Thoracic aorta (tissue), 2 donors: ENCODE data around the gene FTL. TPM values are rescaled to one million over a fixed set of nuclear protein-coding genes. Genes with fewer than 3 reads are reported as not detected.

Source experiments
- ATAC-seq: fragments of 150-250 bp; one replicate; pipeline ENCODE4 v1.8.0; 2017; ENCODE audit warnings: low read depth; ENCODE audit not compliant: insufficient number of reproducible peaks, low FRiP score
- DNase-seq: peaks from one replicate; pipeline ENCODE4 v3.0.0-alpha.2; 2020; ENCODE audit warnings: low spot score
- H3K27ac ChIP-seq, 2 donors: fragments of 200-600 bp; sonication (generic); 1 replicate in 1 of 2; 2 replicates in 1 of 2; pipeline ENCODE4 v1.5.1; 2016; ENCODE audit warnings: mild to moderate bottlenecking in 2 of 2, moderate library complexity in 2 of 2
- H3K27me3 ChIP-seq: fragments of 200-600 bp; sonication (generic); replicated peaks from 2 replicates; pipeline ENCODE4 v1.6.0; 2016; ENCODE audit warnings: mild to moderate bottlenecking; ENCODE audit not compliant: insufficient read depth
- H3K36me3 ChIP-seq: fragments of 200-600 bp; sonication (generic); one replicate; pipeline ENCODE4 v1.5.1; 2016
- H3K4me1 ChIP-seq, 2 donors: fragments of 200-600 bp; sonication (generic); 1 replicate in 1 of 2; 2 replicates in 1 of 2; pipeline versions ENCODE4 v1.5.1 to v1.6.0; 2016; ENCODE audit warnings: low read depth in 2 of 2, mild to moderate bottlenecking in 1 of 2; ENCODE audit not compliant: control insufficient read depth in 1 of 2
- H3K4me3 ChIP-seq: fragments of 200-600 bp; sonication (generic); 2 replicates; pipeline ENCODE4 v1.5.1; 2016; ENCODE audit warnings: mild to moderate bottlenecking
- H3K9me3 ChIP-seq: fragments of 200-600 bp; sonication (generic); 2 replicates; pipeline ENCODE4 v1.5.1; 2016
- CTCF ChIP-seq: fragments of 200-600 bp; sonication (generic); IDR thresholded peaks from one replicate; pipeline ENCODE4 v1.5.1; 2019; ENCODE audit warnings: antibody characterized with exemption
- total RNA-seq, 2 donors: library from RNA; depleted of rRNA; stranded (reverse); fragments of >200 nt; gene quantifications; one replicate each; pipeline versions ENCODE4 v1.1.0 to v1.2.3, GENCODE V29; 2016

FTL gene
- total RNA-seq, 2 donors from 2014 or later: 3,403 to 7,108 TPM

- TF ChIP-seq CTCF: no peak
- Histone ChIP-seq H3K36me3 (no peaks in the 10 kb centered on the region), H3K27ac (no peak overlapping the region), H3K4me3 (no peak overlapping the region), H3K9me3 (peaks cover 2% of the 10 kb centered on the region), H3K4me1 (peaks cover 0 to 7% of the 10 kb centered on the region in 2 donors), H3K27me3 (no peaks in the 10 kb centered on the region)
- ATAC-seq: no peak
- no peak for DNase-seq
These were observed 29.2 kb upstream of the FTL start for GRCh38 chr19:48935864-48936263.

GRCh38 chr19:48938256-48938655, 26.9 kb upstream of the FTL start:
- DNase-seq (no peak), ATAC-seq (no peak)
- Histone ChIP-seq H3K27me3 (no peaks in the 10 kb centered on the region), H3K4me3 (no peak overlapping the region), H3K36me3 (no peaks in the 10 kb centered on the region), H3K27ac (no peak overlapping the region), H3K9me3 (peaks cover 6% of the 10 kb centered on the region), H3K4me1 (peaks cover 0 to 7% of the 10 kb centered on the region in 2 donors)
- no peak for TF ChIP-seq CTCF

GRCh38 chr19:48940902-48941301, 24.2 kb upstream of the FTL start:
- ATAC-seq: no peak
- no peaks in the 10 kb centered on the region for H3K4me1 ChIP-seq
- no peak overlapping the region for H3K27ac ChIP-seq
- H3K4me3 ChIP-seq: no peak overlapping the region
- H3K9me3 ChIP-seq: peaks cover 6% of the 10 kb centered on the region
- no peaks in the 10 kb centered on the region for H3K36me3 ChIP-seq
- H3K27me3 ChIP-seq: no peaks in the 10 kb centered on the region
- DNase-seq: no peak
- TF ChIP-seq CTCF: no peak

GRCh38 chr19:48943081-48943480, 22.0 kb upstream of the FTL start:
- no peak for DNase-seq
- Histone ChIP-seq H3K9me3 (peaks cover 6% of the 10 kb centered on the region), H3K27me3 (no peaks in the 10 kb centered on the region), H3K36me3 (no peaks in the 10 kb centered on the region), H3K4me3 (no peak overlapping the region), H3K27ac (no peak overlapping the region), H3K4me1 (no peaks in the 10 kb centered on the region)
- no peak for TF ChIP-seq CTCF
- ATAC-seq: no peak

- no peaks in the 10 kb centered on the region for H3K4me1 ChIP-seq
- H3K9me3 ChIP-seq: peaks cover 6% of the 10 kb centered on the region
- no peak for DNase-seq
- H3K36me3 ChIP-seq: no peaks in the 10 kb centered on the region
- H3K27me3 ChIP-seq: no peaks in the 10 kb centered on the region
- no peak for TF ChIP-seq CTCF
- H3K27ac ChIP-seq: no peak overlapping the region
- ATAC-seq: no peak
- no peak overlapping the region for H3K4me3 ChIP-seq
These were observed 19.7 kb upstream of the FTL start for GRCh38 chr19:48945415-48945814.
